HG03442 (cell line): Measurements from ENCODE around the gene STK4.
A peak's percentile ranks its signal among the peaks of the same experiment; 100 is the strongest.

ENCODE experiments used
- ATAC-seq: cut with Tn5 transposase; IDR thresholded peaks from one replicate; pipeline ENCODE4 v1.9.1; 2021; ENCODE audit warnings: mild to moderate bottlenecking, moderate library complexity; ENCODE audit not compliant: unreplicated experiment

The STK4 gene

GRCh38 chr20:44952731-44953130 is 13.6 kb upstream of the STK4 start:
- ATAC-seq: no peak

- ATAC-seq: no peak
Measured at GRCh38 chr20:44954211-44954610, 12.1 kb upstream of the STK4 start.

GRCh38 chr20:44955270-44955669 is 11.0 kb upstream of the STK4 start:
- no peak for ATAC-seq

- ATAC-seq: no peak
Measured at GRCh38 chr20:44956410-44956809, 9.9 kb upstream of the STK4 start.

GRCh38 chr20:44958276-44958675 is 8.0 kb upstream of the STK4 start:
- no peak for ATAC-seq

- no peak for ATAC-seq
Measured at GRCh38 chr20:44959082-44959637, 7.2 kb upstream of the STK4 start.

- peak; percentile 8 for ATAC-seq
Measured at GRCh38 chr20:44959638-44960102, 6.6 kb upstream of the STK4 start.

- peak; percentile 88 for ATAC-seq
Measured at GRCh38 chr20:44960103-44960852, 6.0 kb upstream of the STK4 start, which contains the start of gene TOMM34. TSS of gene TOMM34 (minus strand) at chr20:44960397. CDS start at chr20:44960333, 64 bp downstream.

GRCh38 chr20:44961011-44961869 is 5.1 kb upstream of the STK4 start:
- no peak for ATAC-seq

GRCh38 chr20:44961870-44962267 is 4.4 kb upstream of the STK4 start:
- ATAC-seq: no peak

GRCh38 chr20:44962483-44962882 is 3.8 kb upstream of the STK4 start:
- ATAC-seq: no peak

- no peak for ATAC-seq
Measured at GRCh38 chr20:44963325-44964215, 2.7 kb upstream of the STK4 start.

- ATAC-seq: no peak
Measured at GRCh38 chr20:44965651-44966029, 672 bp upstream of the STK4 start.

GRCh38 chr20:44967207-44967807 is 995 bp downstream of the STK4 start:
- ATAC-seq: no peak

- ATAC-seq: no peak
Measured at GRCh38 chr20:44969300-44969894, 3.1 kb downstream of the STK4 start.

GRCh38 chr20:44970243-44970757 is 4.0 kb downstream of the STK4 start:
- ATAC-seq: no peak

- ATAC-seq: no peak
Measured at GRCh38 chr20:44973053-44973452, 6.7 kb downstream of the STK4 start.

- no peak for ATAC-seq
Measured at GRCh38 chr20:44976698-44977097, 10.4 kb downstream of the STK4 start.

- peak; percentile 86 for ATAC-seq
Measured at GRCh38 chr20:44979090-44979621, 12.8 kb downstream of the STK4 start.
